DOHH2 (cell line): Measurements from ENCODE around the gene SYT7.

Experiments
- H3F3A ChIP-seq: fragments of 200-600 bp; sonication (generic), shearing (Covaris generic); 2 replicates; pipeline ENCODE4 v1.6.0; 2016; ENCODE audit warnings: antibody characterized with exemption, mild to moderate bottlenecking; ENCODE audit not compliant: control insufficient read depth, insufficient read depth
- H3K27ac ChIP-seq: fragments of 200-600 bp; sonication (generic); 2 replicates; pipeline ENCODE4 v1.5.1; 2014; ENCODE audit warnings: low read depth, mild to moderate bottlenecking, low read length, moderate library complexity
- H3K27me3 ChIP-seq: fragments of 200-600 bp; sonication (generic); 2 replicates; pipeline ENCODE4 v1.6.1; 2014; ENCODE audit warnings: mild to moderate bottlenecking, low read length, mixed read lengths; ENCODE audit not compliant: control insufficient read depth
- H3K36me3 ChIP-seq: fragments of 200-600 bp; sonication (generic); 2 replicates; pipeline ENCODE4 v1.6.1; 2014; ENCODE audit warnings: mild to moderate bottlenecking, low read length, moderate library complexity, mixed read lengths; ENCODE audit not compliant: control insufficient read depth
- H3K4me1 ChIP-seq: fragments of 200-600 bp; sonication (generic); 2 replicates; pipeline ENCODE4 v1.6.1; 2014; ENCODE audit warnings: mild to moderate bottlenecking, low read length, mixed read lengths; ENCODE audit not compliant: control insufficient read depth
- H3K4me2 ChIP-seq: fragments of 200-600 bp; sonication (generic); 2 replicates; pipeline ENCODE4 v1.6.0; 2014; ENCODE audit warnings: mild to moderate bottlenecking, low read length, moderate library complexity
- H3K4me3 ChIP-seq: fragments of 200-600 bp; sonication (generic); 2 replicates; pipeline ENCODE4 v1.5.1; 2014; ENCODE audit warnings: mild to moderate bottlenecking, low read length, mixed read lengths
- H3K79me2 ChIP-seq: fragments of 200-600 bp; sonication (generic); 2 replicates; pipeline ENCODE4 v1.6.1; 2014; ENCODE audit warnings: mild to moderate bottlenecking, low read length, mixed read lengths; ENCODE audit not compliant: control insufficient read depth
- H3K9me2 ChIP-seq: fragments of 200-600 bp; sonication (generic); replicated peaks from 2 replicates; pipeline ENCODE4 v1.6.1; 2014; ENCODE audit warnings: mild to moderate bottlenecking, low read length, mixed read lengths; ENCODE audit not compliant: control insufficient read depth
- H3K9me3 ChIP-seq: fragments of 200-600 bp; sonication (generic); 2 replicates; pipeline ENCODE4 v1.6.1; 2014; ENCODE audit warnings: antibody characterized with exemption, low read length, mixed read lengths; ENCODE audit not compliant: control insufficient read depth, insufficient read depth
- H4K20me1 ChIP-seq: fragments of 200-600 bp; sonication (generic); 2 replicates; pipeline ENCODE4 v1.6.0; 2014; ENCODE audit warnings: low read depth, mild to moderate bottlenecking, antibody characterized with exemption, low read length, moderate library complexity; ENCODE audit not compliant: control insufficient read depth, insufficient read depth
- CTCF ChIP-seq: fragments of 200-600 bp; sonication (generic); IDR thresholded peaks from one replicate; pipeline ENCODE4 v1.5.1; 2014; ENCODE audit warnings: antibody characterized with exemption, mild to moderate bottlenecking, low read depth, low read length; ENCODE audit not compliant: poor library complexity, severe bottlenecking
- EZH2phosphoT487 ChIP-seq: fragments of 200-600 bp; sonication (generic); IDR thresholded peaks from 2 replicates; pipeline ENCODE4 v1.6.1; 2017; ENCODE audit warnings: borderline replicate concordance, mild to moderate bottlenecking, antibody characterized with exemption, low read length, moderate library complexity, mixed read lengths

The SYT7 gene

GRCh38 chr11:61509043-61510029 lies 71.5 kb downstream of the SYT7 start:
- H3K36me3 ChIP-seq, result no peaks in the 10 kb centered on the region
- H3K9me3 ChIP-seq, result no peaks in the 10 kb centered on the region
- peak overlapping the region; percentile 34 for H3K4me2 ChIP-seq
- H3K27me3 ChIP-seq, result peaks cover 29% of the 10 kb centered on the region
- no peaks in the 10 kb centered on the region for H3K9me2 ChIP-seq
- no peaks in the 10 kb centered on the region for H3F3A ChIP-seq
- H3K79me2 ChIP-seq, result no peaks in the 10 kb centered on the region
- H3K4me1 ChIP-seq, result peaks cover 2% of the 10 kb centered on the region; the same call in 1 of the 2 replicates
- H3K27ac ChIP-seq, result no peak overlapping the region
- no peaks in the 10 kb centered on the region for H4K20me1 ChIP-seq
- no peak overlapping the region for H3K4me3 ChIP-seq
- TF ChIP-seq EZH2phosphoT487, result no peak
- peak; percentile 47 for TF ChIP-seq CTCF

- no peak for TF ChIP-seq EZH2phosphoT487
- TF ChIP-seq CTCF, result no peak
- H3K4me3 ChIP-seq, result 0 out of 2 replicates have a peak within 1 kb of the TSS, but pooled peaks have one; percentile 7
- no peaks in the 10 kb centered on the region for H3K9me3 ChIP-seq
- no peaks in the 10 kb centered on the region for H4K20me1 ChIP-seq
- H3K4me2 ChIP-seq, result peak within 1 kb of the TSS; percentile 34
- H3K4me1 ChIP-seq, result peaks cover 2% of the 10 kb centered on the region; the same call in 1 of the 2 replicates
- H3K36me3 ChIP-seq, result no peaks in the 10 kb centered on the region
- H3K27ac ChIP-seq, result no peak within 1 kb of the TSS
- H3F3A ChIP-seq, result no peaks in the 10 kb centered on the region
- peaks cover 29% of the 10 kb centered on the region for H3K27me3 ChIP-seq
- H3K9me2 ChIP-seq, result no peaks in the 10 kb centered on the region
- no peaks in the 10 kb centered on the region for H3K79me2 ChIP-seq
Observed at GRCh38 chr11:61507962-61508861, 72.7 kb downstream of the SYT7 start, which contains the start of gene LRRC10B. Gene LRRC10B, plus strand, starts transcription at chr11:61508749. Its CDS starts 250 bp downstream, at chr11:61508999.

- TF ChIP-seq CTCF (no peak), EZH2phosphoT487 (no peak)
- no peak overlapping the region for H3K27ac ChIP-seq
- H3K4me3 ChIP-seq, result no peak overlapping the region
- peaks cover 2% of the 10 kb centered on the region; the same call in 1 of the 2 replicates for H3K4me1 ChIP-seq
- no peaks in the 10 kb centered on the region for H3F3A ChIP-seq
- no peaks in the 10 kb centered on the region for H3K9me3 ChIP-seq
- H3K4me2 ChIP-seq, result no peak overlapping the region
- H3K79me2 ChIP-seq, result no peaks in the 10 kb centered on the region
- H3K36me3 ChIP-seq, result no peaks in the 10 kb centered on the region
- H3K27me3 ChIP-seq, result peaks cover 29% of the 10 kb centered on the region
- H3K9me2 ChIP-seq, result no peaks in the 10 kb centered on the region
- H4K20me1 ChIP-seq, result no peaks in the 10 kb centered on the region
Observed at GRCh38 chr11:61507012-61507768, 73.7 kb downstream of the SYT7 start.
